Ureter (tissue), 1 donor: ENCODE data around the gene ABCA10. TPM values are rescaled to one million over a fixed set of nuclear protein-coding genes. Genes with fewer than 3 reads are reported as not detected.
"Not testable (repeated sequence)": the region's sequence is repeated elsewhere in the genome, so short reads cannot be mapped to it uniquely, and the experiment has no call there.

ENCODE experiments used
- DNase-seq: peaks from one replicate; pipeline ENCODE4 v3.0.0-alpha.2; 2020; ENCODE audit warnings: low spot score
- total RNA-seq: library from RNA; stranded (reverse); gene quantifications from one replicate; pipeline ENCODE4 v1.2.4, GENCODE V29; 2023
- donor health status: DM: yes; HTN: yes; CAD: no.

The ABCA10 gene
- total RNA-seq, 1 donor from 2014 or later: 9.8 TPM

- not testable (repeated sequence) for DNase-seq
These were observed 60.0 kb downstream of the ABCA10 start for GRCh38 chr17:69168642-69169041.

- no peak for DNase-seq
These were observed 61.7 kb downstream of the ABCA10 start for GRCh38 chr17:69166957-69167356.

GRCh38 chr17:69164206-69164605 is 64.4 kb downstream of the ABCA10 start:
- DNase-seq: no peak

- no peak for DNase-seq
These were observed 69.2 kb downstream of the ABCA10 start for GRCh38 chr17:69159418-69159817.

- DNase-seq: no peak
These were observed 74.4 kb downstream of the ABCA10 start for GRCh38 chr17:69154267-69154666.

- DNase-seq: no peak
These were observed 78.3 kb downstream of the ABCA10 start for GRCh38 chr17:69150333-69150732.

- no peak for DNase-seq
These were observed 81.2 kb downstream of the ABCA10 start for GRCh38 chr17:69147460-69147859.

- DNase-seq: no peak
These were observed 84.0 kb downstream of the ABCA10 start for GRCh38 chr17:69144331-69145255.

- no peak for DNase-seq
These were observed 84.9 kb downstream of the ABCA10 start for GRCh38 chr17:69143683-69144231.

- no peak for DNase-seq
These were observed 85.5 kb downstream of the ABCA10 start for GRCh38 chr17:69143151-69143550.

- no peak for DNase-seq
These were observed 86.3 kb downstream of the ABCA10 start for GRCh38 chr17:69142175-69142802.

- DNase-seq: no peak
These were observed 87.0 kb downstream of the ABCA10 start, which contains the start of gene ABCA6 for GRCh38 chr17:69141431-69142174. Gene ABCA6 (minus strand): TSS chr17:69141895. CDS start chr17:69140703, 1,192 bp downstream.

- DNase-seq: no peak
These were observed 94.5 kb downstream of the ABCA10 start for GRCh38 chr17:69134112-69134511.

GRCh38 chr17:69130627-69131296 is 97.9 kb downstream of the ABCA10 start:
- DNase-seq: no peak

GRCh38 chr17:69123626-69124025 is 105.0 kb downstream of the ABCA10 start:
- no peak for DNase-seq

GRCh38 chr17:69122065-69122464 is 106.6 kb downstream of the ABCA10 start:
- DNase-seq: no peak

GRCh38 chr17:69117855-69118784 is 110.5 kb downstream of the ABCA10 start:
- no peak for DNase-seq

GRCh38 chr17:69111794-69112193 is 116.8 kb downstream of the ABCA10 start:
- DNase-seq: no peak

- DNase-seq: no peak
These were observed 122.5 kb downstream of the ABCA10 start for GRCh38 chr17:69105907-69106730.
